Dermis blood vessel endothelial cell (primary cell): ENCODE measurements around the gene ROBO2. TPM values are rescaled to one million over a fixed set of nuclear protein-coding genes. Genes with fewer than 3 reads are reported as not detected.

ENCODE experiments used
- DNase-seq: peaks from one replicate; pipeline ENCODE4 v3.0.0; 2010
- total RNA-seq: library from RNA; depleted of rRNA; stranded (reverse); fragments of >200 nt; gene quantifications from 2 replicates; pipeline ENCODE4 v1.2.3, GENCODE V29; 2014

Gene ROBO2
- total RNA-seq, 1 donor from 2014 or later = not detected

GRCh38 chr3:77052733-77053670, 13.1 kb downstream of the ROBO2 start:
- no peak for DNase-seq

GRCh38 chr3:77053795-77054194, 13.9 kb downstream of the ROBO2 start:
- no peak for DNase-seq

- no peak for DNase-seq
Observed at GRCh38 chr3:77055841-77056341, 16.0 kb downstream of the ROBO2 start.

GRCh38 chr3:77059354-77059753, 19.5 kb downstream of the ROBO2 start:
- no peak for DNase-seq

GRCh38 chr3:77063423-77063822, 23.5 kb downstream of the ROBO2 start:
- DNase-seq = no peak

GRCh38 chr3:77065750-77066149, 25.9 kb downstream of the ROBO2 start:
- DNase-seq = no peak

GRCh38 chr3:77066829-77067228, 26.9 kb downstream of the ROBO2 start:
- DNase-seq = no peak

- no peak for DNase-seq
Observed at GRCh38 chr3:77068808-77069207, 28.9 kb downstream of the ROBO2 start.

- DNase-seq = no peak
Observed at GRCh38 chr3:77071364-77071763, 31.5 kb downstream of the ROBO2 start.

GRCh38 chr3:77071809-77072208, 31.9 kb downstream of the ROBO2 start:
- DNase-seq = no peak

GRCh38 chr3:77072232-77072631, 32.3 kb downstream of the ROBO2 start:
- no peak for DNase-seq

- no peak for DNase-seq
Observed at GRCh38 chr3:77078279-77078678, 38.4 kb downstream of the ROBO2 start.

GRCh38 chr3:77079988-77080610, 40.2 kb downstream of the ROBO2 start:
- no peak for DNase-seq

- peak; percentile 4 for DNase-seq
Observed at GRCh38 chr3:77081240-77081661, 41.4 kb downstream of the ROBO2 start.

- DNase-seq = no peak
Observed at GRCh38 chr3:77084511-77084910, 44.6 kb downstream of the ROBO2 start.

- DNase-seq = no peak
Observed at GRCh38 chr3:77086408-77086807, 46.5 kb downstream of the ROBO2 start.

- no peak for DNase-seq
Observed at GRCh38 chr3:77091809-77092208, 51.9 kb downstream of the ROBO2 start.

- no peak for DNase-seq
Observed at GRCh38 chr3:77093101-77093500, 53.2 kb downstream of the ROBO2 start.

GRCh38 chr3:77096145-77096544, 56.2 kb downstream of the ROBO2 start:
- DNase-seq = no peak

GRCh38 chr3:77096966-77097890, 57.3 kb downstream of the ROBO2 start:
- DNase-seq = no peak

- no peak for DNase-seq
Observed at GRCh38 chr3:77102951-77103769, 63.3 kb downstream of the ROBO2 start.

- DNase-seq = no peak
Observed at GRCh38 chr3:77122652-77123051, 82.8 kb downstream of the ROBO2 start.
